ENCODE measurements around the gene PIWIL4.

Gene PIWIL4

DNA sequence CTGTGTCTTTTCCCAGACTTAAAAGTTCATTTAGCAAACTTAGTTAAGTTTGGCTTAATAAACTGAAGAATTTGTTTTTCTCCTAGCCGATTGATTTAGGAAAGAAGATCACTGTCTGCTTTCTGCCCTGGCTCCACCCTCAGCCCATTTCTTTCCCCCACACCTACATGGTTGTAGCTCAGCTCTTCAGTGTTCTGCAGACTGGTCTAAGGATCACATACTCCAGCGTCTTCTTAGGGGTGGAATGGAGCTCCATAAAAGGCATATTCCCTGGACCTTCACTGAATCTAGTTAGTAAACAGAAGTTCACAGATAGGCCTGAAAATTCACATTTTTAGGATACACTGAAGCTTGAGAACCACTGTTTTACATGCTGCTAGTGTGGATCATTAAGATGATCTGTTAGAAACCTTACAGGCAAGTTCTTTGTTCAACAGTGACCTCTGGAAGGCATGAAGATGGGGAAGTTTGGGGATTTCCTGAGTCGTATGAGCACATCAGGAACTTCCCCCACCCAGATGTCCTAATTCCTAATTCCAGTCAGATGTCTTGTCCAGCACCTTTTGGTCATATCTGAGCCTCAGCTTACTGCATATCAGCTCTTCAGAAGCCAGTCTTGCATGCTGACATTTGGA, 16.8 kb downstream of the PIWIL4 start:
- H3K9me3 ChIP-seq (ENCODE audit: control insufficient read depth in 1 of 2, low read length in 2 of 2), result no peaks in the 10 kb centered on the region
- peaks cover 5 to 8% of the 10 kb centered on the region in 2 donors for H3K36me3 ChIP-seq (ENCODE audit: control insufficient read depth in 1 of 2, insufficient read depth in 2 of 2, low read length in 2 of 2)
- no peak overlapping the region for H3K9ac ChIP-seq (ENCODE audit: low read depth in 1 of 2, low read length in 2 of 2)
- H3K4me3 ChIP-seq (ENCODE audit: low read depth in 1 of 2, low read length in 2 of 2), result no peak overlapping the region
- no peaks in the 10 kb centered on the region for H3K27me3 ChIP-seq (ENCODE audit: control insufficient read depth in 1 of 2, insufficient read depth in 2 of 2, low read length in 2 of 2)
- H3K27ac ChIP-seq (ENCODE audit: low read depth, low read length), result no peak overlapping the region
- H3K4me1 ChIP-seq (ENCODE audit: control insufficient read depth in 1 of 2, insufficient read depth in 2 of 2, low read length in 2 of 2), result no peaks in the 10 kb centered on the region

DNA sequence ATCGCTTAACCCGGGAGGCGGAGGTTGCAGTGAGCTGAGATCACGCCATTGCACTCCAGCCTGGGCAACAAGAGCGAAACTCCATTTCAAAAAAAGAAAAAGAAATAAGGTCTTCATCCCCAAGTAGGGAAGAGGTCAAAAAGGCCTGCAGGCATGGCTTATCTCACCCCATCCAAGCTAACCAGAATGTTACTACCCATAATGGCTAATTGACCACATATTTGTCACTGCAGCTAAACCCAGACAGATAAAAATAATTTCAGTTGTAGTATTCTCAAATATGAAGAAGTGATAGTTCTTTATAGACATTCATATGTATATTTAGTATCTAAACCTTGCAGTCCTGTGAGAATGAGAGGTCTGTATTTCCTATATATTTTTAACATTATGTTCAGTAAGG, 17.8 kb downstream of the PIWIL4 start:
- no peak overlapping the region for H3K4me3 ChIP-seq (ENCODE audit: low read depth in 1 of 2, low read length in 2 of 2)
- H3K9ac ChIP-seq (ENCODE audit: low read depth in 1 of 2, low read length in 2 of 2), result no peak overlapping the region
- no peak overlapping the region for H3K27ac ChIP-seq (ENCODE audit: low read depth, low read length)
- peaks cover 10 to 18% of the 10 kb centered on the region in 2 donors for H3K36me3 ChIP-seq (ENCODE audit: control insufficient read depth in 1 of 2, insufficient read depth in 2 of 2, low read length in 2 of 2)
- no peaks in the 10 kb centered on the region for H3K4me1 ChIP-seq (ENCODE audit: control insufficient read depth in 1 of 2, insufficient read depth in 2 of 2, low read length in 2 of 2)
- H3K9me3 ChIP-seq (ENCODE audit: control insufficient read depth in 1 of 2, low read length in 2 of 2), result no peaks in the 10 kb centered on the region
- no peaks in the 10 kb centered on the region for H3K27me3 ChIP-seq (ENCODE audit: control insufficient read depth in 1 of 2, insufficient read depth in 2 of 2, low read length in 2 of 2)

DNA sequence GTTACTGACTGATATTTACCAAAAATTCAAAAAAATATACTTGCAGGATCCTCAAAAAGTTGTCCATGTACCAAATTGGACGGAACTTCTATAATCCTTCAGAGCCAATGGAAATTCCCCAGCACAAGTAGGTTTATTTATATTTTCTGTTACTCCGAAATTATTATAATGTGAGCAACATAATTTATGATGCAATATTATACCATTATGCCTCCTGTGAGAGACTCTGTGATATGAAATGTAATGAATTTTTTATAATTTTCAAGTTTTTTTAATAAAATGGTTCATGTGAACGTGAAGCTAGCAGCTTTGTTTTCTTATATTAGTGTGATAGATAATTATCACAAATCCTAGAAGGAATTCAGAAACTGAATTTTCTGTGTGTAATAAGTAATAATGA, 18.2 kb downstream of the PIWIL4 start:
- Histone ChIP-seq H3K36me3 (ENCODE audit: control insufficient read depth in 1 of 2, insufficient read depth in 2 of 2, low read length in 2 of 2) (peaks cover 6 to 22% of the 10 kb centered on the region in 2 donors), H3K9ac (ENCODE audit: low read depth in 1 of 2, low read length in 2 of 2) (no peak overlapping the region), H3K4me3 (ENCODE audit: low read depth in 1 of 2, low read length in 2 of 2) (no peak overlapping the region)

GRCh38 chr11:94586546-94586945, 19.4 kb downstream of the PIWIL4 start:
- Histone ChIP-seq H3K27me3 (ENCODE audit: control insufficient read depth in 1 of 2, insufficient read depth in 2 of 2, low read length in 2 of 2) (no peaks in the 10 kb centered on the region), H3K4me1 (ENCODE audit: control insufficient read depth in 1 of 2, insufficient read depth in 2 of 2, low read length in 2 of 2) (no peaks in the 10 kb centered on the region), H3K4me3 (ENCODE audit: low read depth in 1 of 2, low read length in 2 of 2) (no peak overlapping the region), H3K9me3 (ENCODE audit: control insufficient read depth in 1 of 2, low read length in 2 of 2) (no peaks in the 10 kb centered on the region), H3K9ac (ENCODE audit: low read depth in 1 of 2, low read length in 2 of 2) (no peak overlapping the region), H3K36me3 (ENCODE audit: control insufficient read depth in 1 of 2, insufficient read depth in 2 of 2, low read length in 2 of 2) (peaks cover 6 to 32% of the 10 kb centered on the region in 2 donors), H3K27ac (ENCODE audit: low read depth, low read length) (no peak overlapping the region)

More for the DNA sequence above, 18.2 kb downstream of the PIWIL4 start:
- Histone ChIP-seq H3K4me1 (ENCODE audit: control insufficient read depth in 1 of 2, insufficient read depth in 2 of 2, low read length in 2 of 2) (no peaks in the 10 kb centered on the region), H3K27ac (ENCODE audit: low read depth, low read length) (no peak overlapping the region), H3K9me3 (ENCODE audit: control insufficient read depth in 1 of 2, low read length in 2 of 2) (no peaks in the 10 kb centered on the region), H3K27me3 (ENCODE audit: control insufficient read depth in 1 of 2, insufficient read depth in 2 of 2, low read length in 2 of 2) (no peaks in the 10 kb centered on the region)

- no peak overlapping the region for H3K9ac ChIP-seq (ENCODE audit: low read depth in 1 of 2, low read length in 2 of 2)
- no peak overlapping the region for H3K27ac ChIP-seq (ENCODE audit: low read depth, low read length)
- no peak overlapping the region for H3K4me3 ChIP-seq (ENCODE audit: low read depth in 1 of 2, low read length in 2 of 2)
- no peaks in the 10 kb centered on the region for H3K9me3 ChIP-seq (ENCODE audit: control insufficient read depth in 1 of 2, low read length in 2 of 2)
- no peaks in the 10 kb centered on the region for H3K4me1 ChIP-seq (ENCODE audit: control insufficient read depth in 1 of 2, insufficient read depth in 2 of 2, low read length in 2 of 2)
- peaks cover 6 to 36% of the 10 kb centered on the region in 2 donors for H3K36me3 ChIP-seq (ENCODE audit: control insufficient read depth in 1 of 2, insufficient read depth in 2 of 2, low read length in 2 of 2)
- H3K27me3 ChIP-seq (ENCODE audit: control insufficient read depth in 1 of 2, insufficient read depth in 2 of 2, low read length in 2 of 2), result no peaks in the 10 kb centered on the region
Measured at GRCh38 chr11:94586978-94587377, 19.8 kb downstream of the PIWIL4 start.

DNA sequence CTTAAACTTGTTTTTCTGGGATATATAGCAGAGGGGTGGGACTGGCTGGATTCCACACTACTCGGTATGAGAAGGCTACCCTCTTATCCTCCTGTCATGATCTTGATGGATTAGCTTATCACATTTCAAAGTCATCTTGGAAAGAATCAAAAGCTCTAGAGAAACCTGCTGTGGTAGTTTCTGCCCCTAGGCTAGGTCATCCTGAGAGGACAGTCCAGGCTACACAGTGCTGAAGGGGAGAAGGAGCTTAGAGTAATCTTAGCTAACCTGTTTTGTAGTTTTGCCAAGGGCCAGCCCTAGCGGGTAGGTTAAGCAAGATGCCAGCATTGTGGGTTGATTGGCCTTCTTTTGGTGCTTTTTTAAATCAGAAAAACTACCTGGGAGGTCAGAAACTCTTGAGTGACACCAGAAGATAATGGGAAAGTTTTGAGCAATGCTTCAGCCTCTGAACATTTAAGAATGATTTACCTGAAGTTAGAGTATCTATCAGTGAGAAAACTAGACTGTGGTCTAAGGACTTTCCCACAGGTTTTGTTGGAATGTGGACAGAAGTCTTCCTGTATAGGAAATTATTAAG, 21.3 kb downstream of the PIWIL4 start:
- no peak overlapping the region for H3K27ac ChIP-seq (ENCODE audit: low read depth, low read length)
- no peak overlapping the region for H3K4me3 ChIP-seq (ENCODE audit: low read depth in 1 of 2, low read length in 2 of 2)
- peaks cover 6 to 41% of the 10 kb centered on the region in 2 donors for H3K36me3 ChIP-seq (ENCODE audit: control insufficient read depth in 1 of 2, insufficient read depth in 2 of 2, low read length in 2 of 2)
- no peaks in the 10 kb centered on the region for H3K4me1 ChIP-seq (ENCODE audit: control insufficient read depth in 1 of 2, insufficient read depth in 2 of 2, low read length in 2 of 2)
- H3K27me3 ChIP-seq (ENCODE audit: control insufficient read depth in 1 of 2, insufficient read depth in 2 of 2, low read length in 2 of 2), result no peaks in the 10 kb centered on the region
- no peaks in the 10 kb centered on the region for H3K9me3 ChIP-seq (ENCODE audit: control insufficient read depth in 1 of 2, low read length in 2 of 2)
- H3K9ac ChIP-seq (ENCODE audit: low read depth in 1 of 2, low read length in 2 of 2), result no peak overlapping the region

DNA sequence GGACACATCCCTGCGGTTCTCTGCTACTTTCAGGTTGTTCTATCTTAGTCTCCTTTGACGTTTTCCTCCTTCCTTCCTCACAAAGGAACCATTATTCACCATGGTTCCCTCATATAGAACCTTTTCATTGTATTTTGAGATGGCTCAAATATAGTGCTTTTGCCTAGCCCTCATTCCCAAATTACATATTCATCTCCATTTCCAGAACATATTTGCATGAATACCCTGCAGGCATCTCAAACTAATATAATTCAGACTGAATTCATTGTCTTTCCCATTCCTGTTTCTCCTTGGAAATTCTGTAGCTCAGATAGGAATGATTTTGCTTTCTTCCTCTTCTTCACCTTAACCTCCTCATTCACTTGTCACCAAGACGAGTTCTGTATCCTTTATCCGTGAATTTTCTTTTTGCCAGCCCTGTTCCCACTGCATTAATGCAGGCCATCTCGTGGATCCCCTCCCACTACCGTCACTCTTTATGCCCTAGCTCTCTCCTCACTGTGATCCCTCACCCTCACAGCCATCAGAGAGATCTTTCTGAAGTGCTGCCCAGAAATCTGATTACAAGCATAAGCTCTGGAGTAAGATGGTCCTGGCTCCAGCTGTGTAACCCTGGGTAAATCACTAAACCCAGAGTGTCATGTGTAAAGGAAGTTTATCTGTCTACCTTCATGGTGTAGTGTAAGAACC, 23.3 kb downstream of the PIWIL4 start:
- no peak overlapping the region for H3K27ac ChIP-seq (ENCODE audit: low read depth, low read length)

DNA sequence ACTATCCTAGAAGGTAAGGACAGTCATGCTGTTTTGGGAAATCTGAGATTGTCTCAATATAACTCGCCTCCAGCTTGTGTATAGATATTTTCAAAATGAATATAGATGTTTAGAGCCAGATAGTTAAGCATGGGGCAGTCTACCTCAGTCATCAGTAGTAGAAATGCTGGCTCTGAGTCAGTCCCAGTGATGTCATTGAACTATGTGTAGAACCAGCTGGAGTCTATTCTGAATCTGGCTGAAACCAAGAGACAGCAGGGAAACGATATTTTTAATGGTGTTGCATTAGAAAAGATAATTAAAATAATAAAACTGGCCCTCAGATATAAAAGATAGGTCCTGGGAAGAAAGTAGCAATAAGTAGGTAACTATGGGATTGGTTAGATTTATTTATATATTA, 25.9 kb downstream of the PIWIL4 start:
- H3K36me3 ChIP-seq (ENCODE audit: control insufficient read depth in 1 of 2, insufficient read depth in 2 of 2, low read length in 2 of 2), result peaks cover 11 to 60% of the 10 kb centered on the region in 2 donors
- H3K4me1 ChIP-seq (ENCODE audit: control insufficient read depth in 1 of 2, insufficient read depth in 2 of 2, low read length in 2 of 2), result no peaks in the 10 kb centered on the region
- no peak overlapping the region for H3K4me3 ChIP-seq (ENCODE audit: low read depth in 1 of 2, low read length in 2 of 2)
- no peaks in the 10 kb centered on the region for H3K27me3 ChIP-seq (ENCODE audit: control insufficient read depth in 1 of 2, insufficient read depth in 2 of 2, low read length in 2 of 2)
- H3K9me3 ChIP-seq (ENCODE audit: control insufficient read depth in 1 of 2, low read length in 2 of 2), result no peaks in the 10 kb centered on the region
- no peak overlapping the region for H3K9ac ChIP-seq (ENCODE audit: low read depth in 1 of 2, low read length in 2 of 2)
- H3K27ac ChIP-seq (ENCODE audit: low read depth, low read length), result no peak overlapping the region

More for the DNA sequence above, 23.3 kb downstream of the PIWIL4 start:
- no peaks in the 10 kb centered on the region for H3K4me1 ChIP-seq (ENCODE audit: control insufficient read depth in 1 of 2, insufficient read depth in 2 of 2, low read length in 2 of 2)
- H3K9me3 ChIP-seq (ENCODE audit: control insufficient read depth in 1 of 2, low read length in 2 of 2), result no peaks in the 10 kb centered on the region
- peaks cover 10 to 49% of the 10 kb centered on the region in 2 donors for H3K36me3 ChIP-seq (ENCODE audit: control insufficient read depth in 1 of 2, insufficient read depth in 2 of 2, low read length in 2 of 2)
- no peaks in the 10 kb centered on the region for H3K27me3 ChIP-seq (ENCODE audit: control insufficient read depth in 1 of 2, insufficient read depth in 2 of 2, low read length in 2 of 2)
- H3K9ac ChIP-seq (ENCODE audit: low read depth in 1 of 2, low read length in 2 of 2), result no peak overlapping the region
- no peak overlapping the region for H3K4me3 ChIP-seq (ENCODE audit: low read depth in 1 of 2, low read length in 2 of 2)

- Histone ChIP-seq H3K9ac (ENCODE audit: low read depth in 1 of 2, low read length in 2 of 2) (no peak overlapping the region), H3K4me1 (ENCODE audit: control insufficient read depth in 1 of 2, insufficient read depth in 2 of 2, low read length in 2 of 2) (no peaks in the 10 kb centered on the region), H3K36me3 (ENCODE audit: control insufficient read depth in 1 of 2, insufficient read depth in 2 of 2, low read length in 2 of 2) (peaks cover 10 to 57% of the 10 kb centered on the region in 2 donors)
Measured at GRCh38 chr11:94595076-94595475, 27.9 kb downstream of the PIWIL4 start.

DNA sequence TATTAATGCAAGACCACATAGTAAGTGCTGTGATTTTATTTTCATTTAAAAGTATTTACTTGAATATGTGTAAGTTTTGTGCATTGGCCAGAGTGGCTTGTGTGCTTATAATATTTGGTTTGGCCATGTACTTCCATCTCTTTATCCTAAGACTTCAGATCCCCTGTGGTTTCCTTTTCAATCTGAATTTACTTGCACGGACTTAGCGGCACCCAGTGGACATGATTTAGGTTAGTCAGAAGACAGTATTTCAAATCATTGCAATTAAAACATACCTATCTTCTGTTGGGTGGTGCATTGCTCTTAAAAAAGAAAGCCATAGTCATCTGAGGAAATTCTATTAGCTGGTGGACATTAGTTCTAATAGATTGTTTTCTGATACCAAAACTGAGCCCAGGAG, 30.7 kb downstream of the PIWIL4 start:
- Histone ChIP-seq H3K9me3 (ENCODE audit: control insufficient read depth in 1 of 2, low read length in 2 of 2) (peaks cover 0 to 2% of the 10 kb centered on the region in 2 donors), H3K9ac (ENCODE audit: low read depth in 1 of 2, low read length in 2 of 2) (no peak overlapping the region), H3K27me3 (ENCODE audit: control insufficient read depth in 1 of 2, insufficient read depth in 2 of 2, low read length in 2 of 2) (no peaks in the 10 kb centered on the region), H3K36me3 (ENCODE audit: control insufficient read depth in 1 of 2, insufficient read depth in 2 of 2, low read length in 2 of 2) (peaks cover 10 to 36% of the 10 kb centered on the region in 2 donors), H3K4me1 (ENCODE audit: control insufficient read depth in 1 of 2, insufficient read depth in 2 of 2, low read length in 2 of 2) (peaks cover 4 to 11% of the 10 kb centered on the region in 2 donors), H3K4me3 (ENCODE audit: low read depth in 1 of 2, low read length in 2 of 2) (no peak overlapping the region), H3K27ac (ENCODE audit: low read depth, low read length) (no peak overlapping the region)

More at GRCh38 chr11:94595076-94595475, 27.9 kb downstream of the PIWIL4 start:
- H3K4me3 ChIP-seq (ENCODE audit: low read depth in 1 of 2, low read length in 2 of 2), result no peak overlapping the region
- no peak overlapping the region for H3K27ac ChIP-seq (ENCODE audit: low read depth, low read length)
- H3K27me3 ChIP-seq (ENCODE audit: control insufficient read depth in 1 of 2, insufficient read depth in 2 of 2, low read length in 2 of 2), result no peaks in the 10 kb centered on the region
- peaks cover 0 to 2% of the 10 kb centered on the region in 2 donors for H3K9me3 ChIP-seq (ENCODE audit: control insufficient read depth in 1 of 2, low read length in 2 of 2)
